Measurements from ENCODE around the gene PLA2G4A.

DNA sequence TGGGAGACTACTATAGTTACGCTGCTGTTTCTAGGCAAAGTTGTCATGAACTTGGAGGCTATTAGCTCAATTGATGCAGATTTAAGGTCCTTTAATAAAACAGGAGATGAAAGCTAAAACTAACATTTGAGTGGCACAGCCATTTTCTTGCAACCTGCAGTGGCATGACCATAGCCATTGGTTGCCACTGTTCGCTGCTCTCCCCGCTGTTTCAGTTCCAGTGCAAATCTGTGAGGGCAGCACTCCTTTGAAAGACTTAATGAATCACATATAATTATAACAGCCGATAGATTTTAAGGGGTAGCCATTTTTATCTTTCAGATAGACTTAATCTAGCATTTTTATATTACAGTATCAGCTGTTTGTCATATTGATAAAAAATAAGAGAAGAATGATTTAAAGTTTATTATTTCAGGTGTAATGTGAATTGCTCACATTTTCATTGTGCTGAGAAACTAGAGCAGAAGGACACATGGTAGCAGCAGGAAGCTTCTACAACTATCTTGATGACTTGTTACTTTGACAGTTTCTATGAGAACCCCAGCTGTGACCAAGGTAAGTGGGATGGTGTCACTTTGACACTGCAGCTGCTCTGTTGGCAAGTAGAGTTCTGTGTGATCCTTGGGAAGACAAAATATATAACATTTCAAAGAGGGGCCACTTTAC, 203.7 kb downstream of the PLA2G4A start:
- TF ChIP-seq EZH2 (IDR thresholded peaks at IDR 0.05) (no peak), POLR2AphosphoS5 (IDR thresholded peaks at IDR 0.05; ENCODE audit: borderline replicate concordance, low read depth, low read length) (no peak)

All from SK-N-MC (cell line).